Measurements from ENCODE around the gene GAS2L2. TPM values are rescaled to one million over a fixed set of nuclear protein-coding genes. Genes with fewer than 3 reads are reported as not detected.

Gene GAS2L2
- polyA plus RNA-seq, 1 donor (not counting 4 experiments of a cell fraction or from before 2014, with no cell fraction given): 0.05 TPM

DNA sequence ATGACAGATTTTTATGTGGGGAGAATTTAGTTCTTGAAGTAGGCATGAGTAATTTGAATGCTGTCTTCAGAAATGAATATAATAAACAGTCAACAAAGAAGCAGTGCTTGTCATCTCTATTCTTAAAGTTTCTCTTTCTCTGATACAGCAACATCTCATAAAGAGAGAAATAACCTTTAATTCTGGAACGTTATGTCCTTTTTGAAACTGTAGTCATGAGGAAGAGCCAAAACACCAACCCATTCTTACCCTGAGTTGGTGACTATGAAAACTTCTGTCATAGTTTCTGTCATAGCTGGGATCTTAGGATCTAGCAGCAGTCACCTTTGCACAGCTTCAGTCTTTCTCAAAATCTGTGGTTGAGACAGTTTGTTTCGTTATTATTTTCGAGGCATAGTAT lies 36.9 kb downstream of the GAS2L2 start:
- no peak overlapping the region for H3K27ac ChIP-seq (ENCODE audit: control insufficient read depth, insufficient read depth, low read length)
- dilution Hi-C loops (cut with MboI; ENCODE audit: extremely low pct_ligation_motif_present, low sequenced_read_pairs): no loop called here
- H3K4me2 ChIP-seq (ENCODE audit: control insufficient read depth, extremely low read depth, insufficient read depth, low read depth, low read length): no peak overlapping the region
- peaks cover 25 to 31% of the 10 kb centered on the region in 2 experiments for H3K36me3 ChIP-seq (ENCODE audit: control insufficient read depth in 2 of 2, extremely low read depth in 1 of 2, insufficient read depth in 2 of 2, low read length in 2 of 2)
- no peaks in the 10 kb centered on the region for H3K79me2 ChIP-seq (ENCODE audit: control insufficient read depth, insufficient read depth, low read length)
- no peak overlapping the region for H3K4me3 ChIP-seq (ENCODE audit: control insufficient read depth in 2 of 3, extremely low read depth in 1 of 3, insufficient read depth in 2 of 3, low read depth in 1 of 3, low read length in 3 of 3)
- no peak for TF ChIP-seq EZH2 (IDR thresholded peaks at IDR 0.05; ENCODE audit: low read length)
- TF ChIP-seq, protein P1, sequence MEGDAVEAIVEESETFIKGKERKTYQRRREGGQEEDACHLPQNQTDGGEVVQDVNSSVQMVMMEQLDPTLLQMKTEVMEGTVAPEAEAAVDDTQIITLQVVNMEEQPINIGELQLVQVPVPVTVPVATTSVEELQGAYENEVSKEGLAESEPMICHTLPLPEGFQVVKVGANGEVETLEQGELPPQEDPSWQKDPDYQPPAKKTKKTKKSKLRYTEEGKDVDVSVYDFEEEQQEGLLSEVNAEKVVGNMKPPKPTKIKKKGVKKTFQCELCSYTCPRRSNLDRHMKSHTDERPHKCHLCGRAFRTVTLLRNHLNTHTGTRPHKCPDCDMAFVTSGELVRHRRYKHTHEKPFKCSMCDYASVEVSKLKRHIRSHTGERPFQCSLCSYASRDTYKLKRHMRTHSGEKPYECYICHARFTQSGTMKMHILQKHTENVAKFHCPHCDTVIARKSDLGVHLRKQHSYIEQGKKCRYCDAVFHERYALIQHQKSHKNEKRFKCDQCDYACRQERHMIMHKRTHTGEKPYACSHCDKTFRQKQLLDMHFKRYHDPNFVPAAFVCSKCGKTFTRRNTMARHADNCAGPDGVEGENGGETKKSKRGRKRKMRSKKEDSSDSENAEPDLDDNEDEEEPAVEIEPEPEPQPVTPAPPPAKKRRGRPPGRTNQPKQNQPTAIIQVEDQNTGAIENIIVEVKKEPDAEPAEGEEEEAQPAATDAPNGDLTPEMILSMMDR (optimal IDR thresholded peaks at IDR 0.05 in 1 of 3, IDR thresholded peaks at IDR 0.05 in 1 of 3, conservative IDR thresholded peaks at IDR 0.05 in 1 of 3; ENCODE audit: extremely low read depth in 1 of 3, insufficient read depth in 2 of 3, low read length in 3 of 3): no peak
- no peaks in the 10 kb centered on the region for H3K9me1 ChIP-seq (ENCODE audit: control insufficient read depth, extremely low read depth, insufficient read depth, low read length)
- DNase-seq (ENCODE audit: low read depth, low spot score) (no peak), FAIRE-seq (no peak)
- no peak overlapping the region for H2AFZ ChIP-seq (ENCODE audit: control insufficient read depth, low read length)
- no peak overlapping the region for H3K9ac ChIP-seq (ENCODE audit: control insufficient read depth, extremely low read depth, insufficient read depth, low read length)
- no peaks in the 10 kb centered on the region for H4K20me1 ChIP-seq (ENCODE audit: control insufficient read depth, extremely low read depth, insufficient read depth, low read length)
- no peaks in the 10 kb centered on the region for H3K9me3 ChIP-seq (ENCODE audit: control insufficient read depth, low read depth, low read length)
- H3K4me1 ChIP-seq (ENCODE audit: control insufficient read depth, extremely low read depth, insufficient read depth, low read length): no peaks in the 10 kb centered on the region
- no peaks in the 10 kb centered on the region for H3K27me3 ChIP-seq (ENCODE audit: control insufficient read depth, extremely low read depth, insufficient read depth, low read length)

DNA sequence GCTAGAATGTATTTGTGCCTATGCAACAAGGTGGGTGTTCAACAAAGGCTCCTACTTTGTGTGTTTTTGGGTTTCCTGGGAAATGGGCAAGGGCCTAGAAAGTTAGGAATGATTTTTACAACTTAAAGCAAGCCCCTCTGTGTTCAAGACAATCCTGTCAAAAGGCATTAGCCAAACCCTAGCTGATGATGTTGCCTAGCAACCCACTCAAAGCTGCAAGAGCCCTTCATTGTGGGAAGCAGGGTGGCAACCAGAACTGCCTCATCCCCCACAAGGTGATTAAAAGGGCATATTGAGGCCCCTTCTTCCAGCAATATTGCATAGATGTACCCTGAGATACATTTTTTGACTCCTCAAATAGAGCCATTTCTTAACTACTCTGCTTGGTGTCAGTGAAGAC lies 37.6 kb downstream of the GAS2L2 start:
- TF ChIP-seq EZH2 (IDR thresholded peaks at IDR 0.05; ENCODE audit: low read length): no peak
- TF ChIP-seq, protein P1 (optimal IDR thresholded peaks at IDR 0.05 in 1 of 3, IDR thresholded peaks at IDR 0.05 in 1 of 3, conservative IDR thresholded peaks at IDR 0.05 in 1 of 3; ENCODE audit: extremely low read depth in 1 of 3, insufficient read depth in 2 of 3, low read length in 3 of 3): no peak
- no peaks in the 10 kb centered on the region for H3K4me1 ChIP-seq (ENCODE audit: control insufficient read depth, extremely low read depth, insufficient read depth, low read length)
- no peak overlapping the region for H3K27ac ChIP-seq (ENCODE audit: control insufficient read depth, insufficient read depth, low read length)
- no peaks in the 10 kb centered on the region for H3K27me3 ChIP-seq (ENCODE audit: control insufficient read depth, extremely low read depth, insufficient read depth, low read length)
- H3K36me3 ChIP-seq (ENCODE audit: control insufficient read depth in 2 of 2, extremely low read depth in 1 of 2, insufficient read depth in 2 of 2, low read length in 2 of 2): peaks cover 31 to 34% of the 10 kb centered on the region in 2 experiments
- FAIRE-seq (no peak), DNase-seq (ENCODE audit: low read depth, low spot score) (no peak)
- H2AFZ ChIP-seq (ENCODE audit: control insufficient read depth, low read length): no peak overlapping the region
- H3K9ac ChIP-seq (ENCODE audit: control insufficient read depth, extremely low read depth, insufficient read depth, low read length): no peak overlapping the region
- no peak overlapping the region for H3K4me2 ChIP-seq (ENCODE audit: control insufficient read depth, extremely low read depth, insufficient read depth, low read depth, low read length)
- dilution Hi-C loops (cut with MboI; ENCODE audit: extremely low pct_ligation_motif_present, low sequenced_read_pairs): no loop called here
- no peaks in the 10 kb centered on the region for H3K9me1 ChIP-seq (ENCODE audit: control insufficient read depth, extremely low read depth, insufficient read depth, low read length)
- H3K4me3 ChIP-seq (ENCODE audit: control insufficient read depth in 2 of 3, extremely low read depth in 1 of 3, insufficient read depth in 2 of 3, low read depth in 1 of 3, low read length in 3 of 3): no peak overlapping the region
- H4K20me1 ChIP-seq (ENCODE audit: control insufficient read depth, extremely low read depth, insufficient read depth, low read length): no peaks in the 10 kb centered on the region
- no peaks in the 10 kb centered on the region for H3K79me2 ChIP-seq (ENCODE audit: control insufficient read depth, insufficient read depth, low read length)
- no peaks in the 10 kb centered on the region for H3K9me3 ChIP-seq (ENCODE audit: control insufficient read depth, low read depth, low read length)

All from keratinocyte (primary cell).